Activated T-cell treated with anti-CD3 and anti-CD28 coated beads, Interleukin-2, amount 50 U/mL, for 48 hours (primary cell): ENCODE measurements around the gene GBP4.
"Not testable (repeated sequence)": the region's sequence is repeated elsewhere in the genome, so short reads cannot be mapped to it uniquely, and the experiment has no call there.

Source experiments
- DNase-seq, 2 experiments: peaks; one replicate each; pipeline ENCODE4 v3.0.0-alpha.2; 2020

GBP4 gene, protein sequence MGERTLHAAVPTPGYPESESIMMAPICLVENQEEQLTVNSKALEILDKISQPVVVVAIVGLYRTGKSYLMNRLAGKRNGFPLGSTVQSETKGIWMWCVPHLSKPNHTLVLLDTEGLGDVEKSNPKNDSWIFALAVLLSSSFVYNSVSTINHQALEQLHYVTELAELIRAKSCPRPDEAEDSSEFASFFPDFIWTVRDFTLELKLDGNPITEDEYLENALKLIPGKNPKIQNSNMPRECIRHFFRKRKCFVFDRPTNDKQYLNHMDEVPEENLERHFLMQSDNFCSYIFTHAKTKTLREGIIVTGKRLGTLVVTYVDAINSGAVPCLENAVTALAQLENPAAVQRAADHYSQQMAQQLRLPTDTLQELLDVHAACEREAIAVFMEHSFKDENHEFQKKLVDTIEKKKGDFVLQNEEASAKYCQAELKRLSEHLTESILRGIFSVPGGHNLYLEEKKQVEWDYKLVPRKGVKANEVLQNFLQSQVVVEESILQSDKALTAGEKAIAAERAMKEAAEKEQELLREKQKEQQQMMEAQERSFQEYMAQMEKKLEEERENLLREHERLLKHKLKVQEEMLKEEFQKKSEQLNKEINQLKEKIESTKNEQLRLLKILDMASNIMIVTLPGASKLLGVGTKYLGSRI

GRCh38 chr1:89198491-89199072, at the start of gene GBP4:
Gene GBP4 (minus strand): TSS chr1:89198942. CDS start chr1:89198834, 108 bp downstream.
- DNase-seq: peak; percentile 54 to 65

- no peak for DNase-seq
Measured at GRCh38 chr1:89243046-89243445, 44.3 kb upstream of the GBP4 start.

DNA sequence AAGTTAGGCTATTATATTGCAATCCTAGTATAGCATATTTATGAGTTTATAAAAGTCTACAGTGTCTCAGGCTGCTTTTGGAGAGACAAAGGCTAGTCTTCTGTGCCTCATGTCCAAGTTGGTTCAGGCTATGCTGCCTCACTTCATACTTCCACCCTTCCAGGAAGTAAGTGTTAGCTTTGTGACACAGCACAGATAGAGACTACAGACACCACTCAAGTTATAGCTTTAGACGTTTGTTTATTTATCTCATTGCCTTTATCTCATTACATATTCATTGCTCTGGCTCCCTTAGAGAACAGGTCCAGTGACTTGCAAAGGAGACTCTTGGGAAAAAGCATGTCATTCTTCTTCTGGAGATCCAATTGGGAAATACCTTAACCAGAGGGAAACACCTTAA, 22.6 kb upstream of the GBP4 start:
- no peak for DNase-seq

GRCh38 chr1:89219851-89220250, 21.1 kb upstream of the GBP4 start:
- not testable (repeated sequence) for DNase-seq

GRCh38 chr1:89218941-89219340, 20.2 kb upstream of the GBP4 start:
- not testable (repeated sequence) for DNase-seq

- no peak for DNase-seq
Measured at GRCh38 chr1:89213347-89213746, 14.6 kb upstream of the GBP4 start.

GRCh38 chr1:89211035-89211634, 12.4 kb upstream of the GBP4 start:
- DNase-seq: no peak

DNA sequence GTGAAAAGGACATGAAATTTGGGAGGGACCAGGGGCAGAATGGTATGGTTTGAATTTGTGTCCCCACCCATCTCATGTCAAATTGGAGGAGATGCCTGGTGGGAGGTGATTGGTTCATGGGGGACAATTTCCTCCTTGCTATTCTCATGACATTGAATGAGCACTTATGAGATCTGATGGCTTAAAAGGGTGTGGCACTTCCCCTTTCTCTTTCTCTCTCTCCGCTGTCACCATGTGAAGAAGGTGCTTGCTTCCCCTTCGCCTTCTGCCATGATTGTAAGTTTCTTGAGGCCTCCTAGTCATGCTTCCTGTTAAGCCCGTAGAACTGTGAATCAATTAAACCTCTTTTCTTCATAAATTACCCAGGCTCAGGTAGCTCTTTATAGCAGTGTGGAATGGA, 7.6 kb upstream of the GBP4 start:
- DNase-seq: no peak

DNA sequence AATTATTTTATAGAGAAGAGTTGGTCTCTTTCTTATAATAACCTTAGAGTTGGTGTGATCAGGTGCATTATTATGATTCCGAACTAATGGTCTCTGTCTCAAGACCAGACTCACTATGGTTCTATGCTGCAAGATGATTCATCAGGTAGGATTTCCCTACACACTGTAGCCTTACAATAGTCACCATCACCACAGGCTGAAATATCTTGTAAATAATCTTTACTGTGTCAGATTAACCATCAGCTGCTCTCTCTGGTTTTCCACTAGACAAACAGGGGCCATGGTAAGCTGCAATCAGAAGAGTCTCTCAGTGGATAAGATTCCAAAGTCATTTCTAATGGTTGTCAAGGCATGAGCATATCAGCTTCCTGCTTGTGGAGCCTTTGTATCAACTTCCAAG, 4.4 kb upstream of the GBP4 start:
- DNase-seq: no peak

DNA sequence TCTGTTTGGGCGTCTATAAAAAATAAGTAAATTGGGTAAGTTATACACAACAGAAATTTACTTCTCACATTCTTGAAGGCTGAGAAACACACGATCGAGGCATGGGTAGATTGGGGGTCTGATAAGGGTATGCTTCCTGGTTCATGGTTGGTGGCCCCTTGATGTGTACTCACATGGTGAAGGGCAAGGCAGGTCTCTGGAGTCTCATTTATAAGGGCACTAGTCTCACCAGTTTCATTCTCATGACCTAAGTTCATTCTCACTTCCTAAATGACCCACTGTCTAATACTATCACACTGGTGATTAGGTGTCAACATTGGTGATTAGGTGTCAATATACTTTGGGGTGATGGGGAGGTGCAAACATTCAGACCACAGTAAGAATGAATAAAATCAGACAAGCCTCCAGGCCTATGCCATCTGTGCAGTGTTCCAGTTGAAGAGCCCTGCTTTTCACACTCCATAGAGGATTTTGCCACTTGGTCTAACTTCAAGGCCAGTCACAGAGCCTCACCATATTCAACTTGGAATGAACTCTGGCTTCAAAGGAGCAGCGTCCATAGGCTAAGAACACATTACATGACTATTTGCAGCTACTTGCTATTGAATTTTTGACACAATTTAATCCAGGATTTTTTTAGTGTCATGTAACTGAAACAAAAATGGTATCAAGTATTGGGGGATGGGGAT, 2.5 kb upstream of the GBP4 start:
- DNase-seq: no peak

- no peak for DNase-seq
Measured at GRCh38 chr1:89200663-89201062, 1.9 kb upstream of the GBP4 start.

DNA sequence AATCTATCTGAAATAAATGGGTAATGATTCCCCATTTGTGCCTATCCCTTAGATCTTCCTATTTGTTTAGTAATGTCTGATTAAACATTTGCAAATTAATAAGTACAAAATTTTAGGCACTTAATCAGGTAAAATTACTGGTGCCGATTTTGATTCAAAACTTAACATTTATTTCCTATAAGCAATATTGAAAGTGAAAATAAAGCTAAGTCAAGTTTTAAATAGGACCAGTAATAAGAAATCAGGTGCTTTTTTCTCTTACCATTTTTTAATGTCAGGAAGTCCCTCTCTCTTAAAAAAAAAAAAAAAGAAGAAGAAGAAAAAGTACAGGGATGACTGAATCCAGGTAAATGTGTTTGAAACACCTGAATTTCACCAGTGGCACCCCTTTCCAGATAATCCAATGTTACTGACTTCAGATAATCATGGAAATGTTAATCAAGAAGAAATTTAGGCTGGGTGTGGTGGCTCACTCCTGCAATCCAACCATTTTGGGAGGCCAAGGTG, 836 bp upstream of the GBP4 start:
- no peak for DNase-seq

- DNase-seq: peak; percentile 34 to 38
Measured at GRCh38 chr1:89198081-89198480, 661 bp downstream of the GBP4 start.

DNA sequence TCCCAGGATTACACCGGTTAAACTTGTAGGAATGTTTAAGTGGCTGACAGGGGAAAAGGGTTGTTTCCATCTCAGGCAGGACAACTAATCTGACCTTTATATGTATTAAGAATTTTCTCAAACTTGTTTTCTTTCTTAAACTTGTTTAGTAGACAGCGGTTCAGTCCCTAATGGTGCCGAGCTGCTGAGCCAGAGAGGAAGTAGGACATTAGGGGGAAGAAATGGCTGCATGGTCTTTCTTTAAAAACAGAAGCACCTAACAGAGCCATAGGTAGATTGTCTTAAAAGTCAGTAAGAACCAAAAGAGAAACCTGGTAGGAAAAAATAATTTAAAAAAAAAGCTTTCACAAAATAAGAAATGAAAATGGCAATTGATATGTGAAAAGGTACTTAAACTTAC, 3.3 kb downstream of the GBP4 start:
- no peak for DNase-seq

- DNase-seq: no peak
Measured at GRCh38 chr1:89191314-89191713, 7.4 kb downstream of the GBP4 start.

GRCh38 chr1:89190017-89190416, 8.7 kb downstream of the GBP4 start:
- no peak for DNase-seq

DNA sequence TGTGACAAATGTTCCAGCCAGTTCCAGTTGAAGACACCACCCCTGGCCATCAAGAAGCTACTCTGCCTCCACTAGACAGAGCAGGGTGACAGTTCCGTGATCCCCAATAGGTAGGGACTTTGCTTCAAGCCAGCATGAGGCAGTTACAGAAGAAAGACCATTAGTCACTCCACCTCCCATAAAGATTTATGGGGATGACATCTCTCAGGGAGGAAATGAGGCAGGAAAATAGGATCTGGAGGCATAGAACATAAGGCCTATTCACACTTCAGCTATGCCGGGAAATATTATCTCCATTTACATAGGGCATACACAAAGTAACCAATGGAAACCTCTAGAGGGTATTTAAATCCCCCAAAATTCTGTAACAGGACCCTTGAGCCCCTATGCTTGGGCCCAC, 19.4 kb downstream of the GBP4 start:
- DNase-seq: no peak

GRCh38 chr1:89176971-89177370, 21.8 kb downstream of the GBP4 start:
- no peak for DNase-seq

GRCh38 chr1:89175601-89176256, 23.0 kb downstream of the GBP4 start, which contains the start of gene GBP7:
Gene GBP7 (minus strand): TSS chr1:89176003. CDS start chr1:89171935, 4,068 bp downstream.
- no peak for DNase-seq

- no peak for DNase-seq
Measured at GRCh38 chr1:89174491-89174890, 24.3 kb downstream of the GBP4 start.

- no peak for DNase-seq
Measured at GRCh38 chr1:89172468-89173143, 26.1 kb downstream of the GBP4 start.

DNA sequence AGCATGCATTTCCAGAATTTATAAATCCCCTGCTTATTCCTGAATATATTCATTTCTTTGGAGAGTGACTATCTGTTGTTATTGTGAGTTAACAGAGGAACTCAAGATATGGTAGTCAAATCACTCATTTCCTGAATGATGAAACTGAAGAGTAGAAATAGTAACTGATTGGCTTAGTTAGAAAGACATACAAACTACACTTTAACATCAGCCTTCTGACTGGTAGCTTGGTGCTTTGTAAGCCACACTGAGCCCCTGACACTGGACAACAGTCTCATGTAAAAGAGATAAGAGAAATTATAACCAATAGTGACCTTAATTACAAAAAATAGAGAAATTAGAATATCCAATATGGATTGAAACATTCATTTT, 27.7 kb downstream of the GBP4 start:
- DNase-seq: no peak
